HepG2 (cell line): ENCODE data around the gene PLD3. TPM values are rescaled to one million over a fixed set of nuclear protein-coding genes. Genes with fewer than 3 reads are reported as not detected.

Experiments
- ATAD3A ChIP-seq: sonication (generic); formaldehyde crosslinking; IDR thresholded peaks from 2 replicates; pipeline ENCODE4 v1.4.0; 2020; ENCODE audit warnings: missing genetic modification reagents
- FOXO4 ChIP-seq: sonication (generic); formaldehyde crosslinking; conservative IDR thresholded peaks from 2 replicates; pipeline ENCODE4 v1.8.1; 2023; ENCODE audit warnings: missing genetic modification reagents
- ZNF280D ChIP-seq: sonication (generic); formaldehyde crosslinking; IDR thresholded peaks from 2 replicates; pipeline ENCODE4 v1.5.1; 2020; ENCODE audit warnings: mild to moderate bottlenecking, missing genetic modification reagents
- ZNF513 ChIP-seq: sonication (generic); formaldehyde crosslinking; conservative IDR thresholded peaks from 2 replicates; pipeline ENCODE4 v1.5.0; 2020; ENCODE audit warnings: missing genetic modification reagents
- ZNF550 ChIP-seq: sonication (generic); formaldehyde crosslinking; IDR thresholded peaks from 2 replicates; pipeline ENCODE4 v1.4.0; 2020; ENCODE audit warnings: mild to moderate bottlenecking, missing genetic modification reagents, borderline replicate concordance
- ZNF749 ChIP-seq: sonication (generic); formaldehyde crosslinking; IDR thresholded peaks from 2 replicates; pipeline ENCODE4 v1.8.0; 2022; ENCODE audit warnings: mild to moderate bottlenecking, missing genetic modification reagents, moderate library complexity, borderline replicate concordance
- polyA plus RNA-seq, 8 experiments: library from polyadenylated mRNA; depleted of rRNA in 3 of 8; stranded (reverse) in 7 of 8; unstranded in 1 of 8; fragments of >200 nt; fragmentation: Illumina TruSeq in 4 of 8; extraction: Trizol in 4 of 8; gene quantifications; 2 replicates each; pipeline versions ENCODE4 v1.2.1 to v1.2.3, GENCODE V29; 2011 to 2016; ENCODE audit warnings: low read depth in 4 of 8, missing spikeins in 1 of 8, mixed read lengths in 1 of 8; ENCODE audit not compliant: insufficient read depth in 1 of 8
- total RNA-seq, 5 experiments: library from RNA; depleted of rRNA; stranded (reverse); fragments of >200 nt; fragmentation: Illumina TruSeq; extraction: Trizol; gene quantifications; 2 replicates each; pipeline ENCODE4 v1.2.3, GENCODE V29; 2016; ENCODE audit warnings: low read depth in 1 of 5

PLD3 gene
- total and polyA plus RNA-seq, 2 of the 13 experiments (the other 11 are each of a cell fraction or from before 2014, with no cell fraction given) = 45.7 to 164 TPM

- TF ChIP-seq ZNF550 (CRISPR knock-in tag) (no peak), FOXO4 (no peak), ZNF749 (CRISPR knock-in tag) (no peak), ZNF280D (CRISPR knock-in tag) (no peak), ZNF513 (no peak), ATAD3A (no peak)
Measured at GRCh38 chr19:40342644-40343311, 5.7 kb upstream of the PLD3 start (continued).
